Measurements from ENCODE around the gene PDZD4. TPM values are rescaled to one million over a fixed set of nuclear protein-coding genes. Genes with fewer than 3 reads are reported as not detected.

PDZD4 gene
- total RNA-seq, 1 experiment from 2014 or later = 1.8 TPM

- TF ChIP-seq, protein P1, sequence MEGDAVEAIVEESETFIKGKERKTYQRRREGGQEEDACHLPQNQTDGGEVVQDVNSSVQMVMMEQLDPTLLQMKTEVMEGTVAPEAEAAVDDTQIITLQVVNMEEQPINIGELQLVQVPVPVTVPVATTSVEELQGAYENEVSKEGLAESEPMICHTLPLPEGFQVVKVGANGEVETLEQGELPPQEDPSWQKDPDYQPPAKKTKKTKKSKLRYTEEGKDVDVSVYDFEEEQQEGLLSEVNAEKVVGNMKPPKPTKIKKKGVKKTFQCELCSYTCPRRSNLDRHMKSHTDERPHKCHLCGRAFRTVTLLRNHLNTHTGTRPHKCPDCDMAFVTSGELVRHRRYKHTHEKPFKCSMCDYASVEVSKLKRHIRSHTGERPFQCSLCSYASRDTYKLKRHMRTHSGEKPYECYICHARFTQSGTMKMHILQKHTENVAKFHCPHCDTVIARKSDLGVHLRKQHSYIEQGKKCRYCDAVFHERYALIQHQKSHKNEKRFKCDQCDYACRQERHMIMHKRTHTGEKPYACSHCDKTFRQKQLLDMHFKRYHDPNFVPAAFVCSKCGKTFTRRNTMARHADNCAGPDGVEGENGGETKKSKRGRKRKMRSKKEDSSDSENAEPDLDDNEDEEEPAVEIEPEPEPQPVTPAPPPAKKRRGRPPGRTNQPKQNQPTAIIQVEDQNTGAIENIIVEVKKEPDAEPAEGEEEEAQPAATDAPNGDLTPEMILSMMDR (IDR thresholded peaks at IDR 0.05; ENCODE audit: insufficient read depth in 1 of 2, low read depth in 1 of 2, low read length in 1 of 2, severe bottlenecking in 1 of 2, unreplicated experiment in 1 of 2) = no peak
- intact Hi-C loops (cut with micrococcal nuclease; ENCODE audit: unreplicated experiment) = no loop called here
- no TSS peak for BruUV-seq (replicated peaks)
- Histone ChIP-seq H3K9me3 (no peaks in the 10 kb centered on the region), H3K4me1 (no peaks in the 10 kb centered on the region), H3K36me3 (ENCODE audit: control insufficient read depth, insufficient read depth, low read length) (no peaks in the 10 kb centered on the region), H3K27me3 (replicated peaks; ENCODE audit: control insufficient read depth, insufficient read depth, low read length) (no peaks in the 10 kb centered on the region), H3K4me3 (ENCODE audit: low read depth, low read length) (no peak overlapping the region)
- CTCF ChIA-PET = no interaction called here
- DNase-seq = no peak
- H3K27me3 Mint-ChIP-seq (ENCODE audit: insufficient read depth, unreplicated experiment) = peaks cover 6% of the 10 kb centered on the region
- no peak overlapping the region for H3K4me3 Mint-ChIP-seq (ENCODE audit: unreplicated experiment)
- no peaks in the 10 kb centered on the region for H3K36me3 Mint-ChIP-seq (ENCODE audit: insufficient read depth, unreplicated experiment)
- H3K4me1 Mint-ChIP-seq (ENCODE audit: low read depth, unreplicated experiment) = no peaks in the 10 kb centered on the region
- POLR2A ChIA-PET = no interaction called here
- no peaks in the 10 kb centered on the region for H3K9me3 Mint-ChIP-seq (ENCODE audit: unreplicated experiment)
- H3K27ac Mint-ChIP-seq (ENCODE audit: unreplicated experiment) = no peak overlapping the region
These were observed 34.4 kb upstream of the PDZD4 start for GRCh38 chrX:153864561-153865320.

- H3K36me3 ChIP-seq (ENCODE audit: control insufficient read depth, insufficient read depth, low read length) = no peaks in the 10 kb centered on the region
- H3K27me3 ChIP-seq (replicated peaks; ENCODE audit: control insufficient read depth, insufficient read depth, low read length) = no peaks in the 10 kb centered on the region
- no peak overlapping the region for H3K27ac Mint-ChIP-seq (ENCODE audit: unreplicated experiment)
- H3K27me3 Mint-ChIP-seq (ENCODE audit: insufficient read depth, unreplicated experiment) = peaks cover 9% of the 10 kb centered on the region
- no peaks in the 10 kb centered on the region for H3K4me1 ChIP-seq
- H3K36me3 Mint-ChIP-seq (ENCODE audit: insufficient read depth, unreplicated experiment) = no peaks in the 10 kb centered on the region
- intact Hi-C loops (cut with micrococcal nuclease; ENCODE audit: unreplicated experiment) = no loop called here
- ChIA-PET POLR2A (no interaction called here), CTCF (no interaction called here)
- BruUV-seq (replicated peaks) = no TSS peak
- H3K4me3 Mint-ChIP-seq (ENCODE audit: unreplicated experiment) = no peak overlapping the region
- no peak for DNase-seq
- no peak overlapping the region for H3K4me3 ChIP-seq (ENCODE audit: low read depth, low read length)
- no peaks in the 10 kb centered on the region for H3K9me3 Mint-ChIP-seq (ENCODE audit: unreplicated experiment)
- no peaks in the 10 kb centered on the region for H3K9me3 ChIP-seq
- TF ChIP-seq, protein P1 (IDR thresholded peaks at IDR 0.05; ENCODE audit: insufficient read depth in 1 of 2, low read depth in 1 of 2, low read length in 1 of 2, severe bottlenecking in 1 of 2, unreplicated experiment in 1 of 2) = no peak
- no peaks in the 10 kb centered on the region for H3K4me1 Mint-ChIP-seq (ENCODE audit: low read depth, unreplicated experiment)
These were observed 33.8 kb upstream of the PDZD4 start for GRCh38 chrX:153864101-153864500.

DNA sequence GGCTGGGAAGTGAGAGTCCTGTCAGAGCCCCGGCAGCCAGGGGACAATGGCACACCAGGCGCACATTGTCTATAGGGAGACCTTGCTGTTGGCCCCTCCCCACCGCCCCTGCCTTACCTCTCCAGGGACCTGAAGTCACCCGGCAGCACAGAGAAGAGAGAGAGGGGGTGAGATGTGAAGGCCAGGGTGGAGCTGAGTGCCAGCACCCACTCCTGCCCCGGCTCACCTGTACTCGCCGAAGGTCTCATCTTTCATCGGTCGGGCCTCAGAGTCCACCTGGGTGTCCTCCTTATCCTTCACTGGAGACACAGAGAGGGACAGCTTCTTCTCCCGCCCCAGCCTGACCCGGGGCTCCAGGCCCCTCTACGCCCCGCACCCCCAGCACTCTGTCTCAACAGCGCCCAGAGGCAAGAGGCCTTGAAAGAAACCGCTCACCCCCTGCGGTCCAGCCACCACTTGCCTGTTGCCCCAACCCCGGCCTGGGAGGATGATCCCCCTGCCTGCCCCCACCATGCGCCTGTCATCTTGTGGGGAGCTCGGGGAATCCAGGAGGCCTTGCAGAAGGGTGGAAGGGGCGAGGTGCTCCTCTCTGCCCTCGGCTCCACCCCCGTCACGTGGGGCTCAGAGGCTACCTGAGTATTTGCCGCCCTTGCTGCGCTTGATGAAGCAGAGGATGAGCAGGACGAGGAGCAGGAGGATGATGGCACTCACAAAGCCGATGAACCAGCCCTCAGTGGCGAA, 33.1 kb upstream of the PDZD4 start:
- H3K9me3 ChIP-seq = no peaks in the 10 kb centered on the region
- no peak overlapping the region for H3K4me3 Mint-ChIP-seq (ENCODE audit: unreplicated experiment)
- CTCF ChIA-PET = no interaction called here
- no TSS peak for BruUV-seq (replicated peaks)
- no peaks in the 10 kb centered on the region for H3K4me1 Mint-ChIP-seq (ENCODE audit: low read depth, unreplicated experiment)
- TF ChIP-seq, protein P1 (IDR thresholded peaks at IDR 0.05; ENCODE audit: insufficient read depth in 1 of 2, low read depth in 1 of 2, low read length in 1 of 2, severe bottlenecking in 1 of 2, unreplicated experiment in 1 of 2) = no peak
- no peak overlapping the region for H3K27ac Mint-ChIP-seq (ENCODE audit: unreplicated experiment)
- H3K36me3 ChIP-seq (ENCODE audit: control insufficient read depth, insufficient read depth, low read length) = no peaks in the 10 kb centered on the region
- no peak overlapping the region for H3K4me3 ChIP-seq (ENCODE audit: low read depth, low read length)
- peaks cover 9% of the 10 kb centered on the region for H3K27me3 Mint-ChIP-seq (ENCODE audit: insufficient read depth, unreplicated experiment)
- POLR2A ChIA-PET = no interaction called here
- no peaks in the 10 kb centered on the region for H3K4me1 ChIP-seq
- intact Hi-C loops (cut with micrococcal nuclease; ENCODE audit: unreplicated experiment) = no loop called here
- DNase-seq = no peak
- H3K9me3 Mint-ChIP-seq (ENCODE audit: unreplicated experiment) = no peaks in the 10 kb centered on the region
- H3K36me3 Mint-ChIP-seq (ENCODE audit: insufficient read depth, unreplicated experiment) = no peaks in the 10 kb centered on the region
- no peaks in the 10 kb centered on the region for H3K27me3 ChIP-seq (replicated peaks; ENCODE audit: control insufficient read depth, insufficient read depth, low read length)

All from Caco-2 (cell line).